GM12878 (cell line): ENCODE results near the gene TTC39B. TPM values are rescaled to one million over a fixed set of nuclear protein-coding genes. Genes with fewer than 3 reads are reported as not detected.

ENCODE experiments used
- ATAC-seq: fragments of 200-7000 bp; cut with Tn5 transposase; 3 replicates; pipeline ENCODE4 v1.9.1; 2020; ENCODE audit warnings: mild to moderate bottlenecking, moderate library complexity
- BruUV-seq: library from RNA; stranded (reverse); fragments of 400-500 nt; replicated peaks from 2 replicates; lab custom pipeline; 2021; lab: Mats Ljungman, UMichigan
- CTCF ChIA-PET: fragments of 300-600 bp; sonication (Branson Sonifier 250); formaldehyde crosslinking; extraction: SDS; loops from one replicate; lab custom pipeline; 2021; ENCODE audit warnings: inconsistent platforms; lab: Yijun Ruan, JAX
- POLR2A ChIA-PET: fragments of 350-600 bp; formaldehyde crosslinking; extraction: SDS; loops from one replicate; lab custom pipeline; 2021; ENCODE audit warnings: inconsistent platforms; lab: Charles Lee
- RAD21 ChIA-PET: fragments of 300-600 bp; sonication (Branson Sonifier 250); formaldehyde crosslinking; loops from one replicate; lab custom pipeline; 2023; ENCODE audit warnings: antibody characterized with exemption; ENCODE audit not compliant: unreplicated experiment; lab: Charles Lee
- SMC1A ChIA-PET: fragments of 300-600 bp; sonication (Branson Sonifier 250); formaldehyde crosslinking; loops from one replicate; lab custom pipeline; 2023; ENCODE audit not compliant: unreplicated experiment, uncharacterized antibody; lab: Charles Lee
- DNase-seq: peaks from one replicate; pipeline ENCODE4 v3.0.0-alpha.2; 2011; ENCODE audit warnings: low read depth, low spot score
- FAIRE-seq: peaks from 3 replicates; lab custom pipeline; 2011; peaks lifted over from hg19 to GRCh38; lab: Jason Lieb, UNC
- H2AFZ ChIP-seq: 2 replicates; pipeline ENCODE4 v1.6.0; 2011; ENCODE audit warnings: low read depth, low read length, control low read depth; ENCODE audit not compliant: control insufficient read depth
- H3K27ac ChIP-seq: 2 replicates; pipeline ENCODE4 v1.5.1; 2011; ENCODE audit warnings: control low read depth; ENCODE audit not compliant: control insufficient read depth, insufficient read depth
- H3K27me3 ChIP-seq, 2 experiments: replicated peaks in 1 of 2; 2 replicates each; pipeline versions ENCODE4 v1.6.0 to v1.6.1; 2011; ENCODE audit warnings: low read length in 1 of 2; ENCODE audit not compliant: control insufficient read depth in 2 of 2, insufficient read depth in 2 of 2
- H3K36me3 ChIP-seq, 2 experiments: 2 replicates each; pipeline ENCODE4 v1.5.1; 2011; ENCODE audit warnings: low read length in 1 of 2; ENCODE audit not compliant: control insufficient read depth in 2 of 2, insufficient read depth in 2 of 2
- H3K4me1 ChIP-seq: 2 replicates; pipeline ENCODE4 v1.6.1; 2011; ENCODE audit warnings: mild to moderate bottlenecking, low read length, moderate library complexity, mixed read lengths; ENCODE audit not compliant: control insufficient read depth, insufficient read depth
- H3K4me2 ChIP-seq: 2 replicates; pipeline ENCODE4 v1.6.0; 2011; ENCODE audit warnings: control low read depth; ENCODE audit not compliant: control insufficient read depth, insufficient read depth
- H3K4me3 ChIP-seq: fragments of 200-600 bp; sonication (generic); 2 replicates; pipeline ENCODE4 v1.5.1; 2016
- H3K79me2 ChIP-seq: 2 replicates; pipeline ENCODE4 v1.6.0; 2011; ENCODE audit warnings: low read length; ENCODE audit not compliant: control insufficient read depth, insufficient read depth
- H3K9ac ChIP-seq: 2 replicates; pipeline ENCODE4 v1.8.0; 2011; ENCODE audit warnings: low read length, control low read depth, mixed read lengths; ENCODE audit not compliant: control insufficient read depth, insufficient read depth
- H3K9me3 ChIP-seq: replicated peaks from 3 replicates; pipeline ENCODE4 v1.5.1; 2011; ENCODE audit warnings: mild to moderate bottlenecking, low read length; ENCODE audit not compliant: control insufficient read depth, insufficient read depth
- H4K20me1 ChIP-seq: 2 replicates; pipeline ENCODE4 v1.6.0; 2011; ENCODE audit not compliant: control insufficient read depth, insufficient read depth
- CHD1 ChIP-seq: IDR thresholded peaks from 2 replicates; pipeline ENCODE4 v1.6.1; 2012; ENCODE audit warnings: low read depth, low read length, improper control_type of control experiment
- KLF5 ChIP-seq: fragments of 450-650 bp; IDR thresholded peaks from 2 replicates; pipeline ENCODE4 v1.6.1; 2014; ENCODE audit warnings: mild to moderate bottlenecking; ENCODE audit not compliant: partially characterized antibody
- MEF2A ChIP-seq: IDR thresholded peaks from 2 replicates; pipeline ENCODE4 v1.6.1; 2011; ENCODE audit warnings: low read depth, mild to moderate bottlenecking, low read length, moderate library complexity; ENCODE audit not compliant: insufficient read depth
- WGBS: methylation state at CpG from one replicate; pipeline ENCODE4 v1.1.6; 2016; ENCODE audit warnings: low lambda C conversion rate; ENCODE audit not compliant: insufficient replicate concordance, insufficient coverage; ENCODE audit errors: missing lambda C conversion rate; 5-methylcytosine and 5-hydroxymethylcytosine counted together
- in situ Hi-C: fragments of 300-500 bp; cut with MboI; formaldehyde crosslinking; loops from 9 replicates; pipeline ENCODE4 v1.14.3; 2018; ENCODE audit warnings: mixed read lengths
- intact Hi-C: fragments of 100-400 bp; cut with micrococcal nuclease; formaldehyde crosslinking; loops from one replicate; pipeline ENCODE4 v1.14.2; 2022; ENCODE audit not compliant: unreplicated experiment
- polyA plus RNA-seq, 11 experiments: library from polyadenylated mRNA; depleted of rRNA in 4 of 11; unstranded in 6 of 11; stranded (reverse) in 5 of 11; fragments of >200 nt; fragmentation: Nextera tagmentation in 4 of 11; fragmentation: Illumina TruSeq in 1 of 11; extraction: Ambion mirVana in 4 of 11; extraction: Trizol in 1 of 11; gene quantifications; 1 replicate in 1 of 11; 2 replicates in 10 of 11; pipeline versions ENCODE4 v1.2.1 to v1.2.3, GENCODE V29; 2011 to 2016; ENCODE audit warnings: inconsistent platforms in 2 of 11, missing spikeins in 2 of 11, low read depth in 1 of 11
- total RNA-seq, 4 experiments: library from RNA; depleted of rRNA in 3 of 4; stranded (reverse); fragments of >200 nt in 3 of 4; fragmentation: Illumina TruSeq in 1 of 4; extraction: Trizol in 1 of 4; gene quantifications; 2 replicates each; pipeline versions ENCODE4 v1.2.1 to v1.2.3, GENCODE V29; 2013 to 2021
- TF ChIP-seq, protein P1 (sequence below): fragments of 450-650 bp; formaldehyde crosslinking; IDR thresholded peaks from 2 replicates; pipeline ENCODE4 v1.4.0; 2020; ENCODE audit warnings: mild to moderate bottlenecking, moderate library complexity
- TF ChIP-seq, protein P2 (sequence below): fragments of 450-650 bp; IDR thresholded peaks from 2 replicates; pipeline ENCODE4 v1.6.1; 2018; ENCODE audit warnings: borderline replicate concordance, mild to moderate bottlenecking; ENCODE audit not compliant: partially characterized antibody
- TF ChIP-seq, protein P3 (sequence below): fragments of 450-650 bp; IDR thresholded peaks from 2 replicates; pipeline ENCODE4 v1.6.1; 2017; ENCODE audit warnings: low read depth, mild to moderate bottlenecking, moderate library complexity
- TF ChIP-seq, protein P4 (sequence below): fragments of 450-650 bp; IDR thresholded peaks from 2 replicates; pipeline ENCODE4 v1.6.1; 2017; ENCODE audit warnings: antibody characterized with exemption, mild to moderate bottlenecking, moderate library complexity

Gene TTC39B
- total and polyA plus RNA-seq, 10 of the 15 experiments (the other 5 are each of a cell fraction or from before 2014, with no cell fraction given), result 0.68 to 2.5 (median 1.5) TPM

DNA sequence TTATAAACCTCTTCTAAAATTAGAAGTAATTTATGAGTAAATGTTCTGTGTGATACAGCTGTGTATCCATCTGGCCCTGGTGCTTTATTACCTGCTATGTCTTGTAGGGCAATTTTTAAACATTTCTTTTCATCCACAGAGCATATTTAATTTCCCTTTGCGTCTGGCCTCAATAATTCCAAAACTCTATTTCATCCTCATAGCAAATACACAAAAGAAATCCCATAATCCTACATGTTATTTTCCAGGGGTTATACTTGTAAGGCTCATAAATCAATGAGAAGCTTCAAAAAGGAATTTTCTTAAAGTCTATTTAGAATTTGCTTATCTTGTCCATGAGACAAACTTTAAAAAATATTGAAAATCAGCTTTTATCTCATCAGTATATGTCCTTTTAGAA, 167.0 kb downstream of the TTC39B start (continued):
- TF ChIP-seq, protein P1, sequence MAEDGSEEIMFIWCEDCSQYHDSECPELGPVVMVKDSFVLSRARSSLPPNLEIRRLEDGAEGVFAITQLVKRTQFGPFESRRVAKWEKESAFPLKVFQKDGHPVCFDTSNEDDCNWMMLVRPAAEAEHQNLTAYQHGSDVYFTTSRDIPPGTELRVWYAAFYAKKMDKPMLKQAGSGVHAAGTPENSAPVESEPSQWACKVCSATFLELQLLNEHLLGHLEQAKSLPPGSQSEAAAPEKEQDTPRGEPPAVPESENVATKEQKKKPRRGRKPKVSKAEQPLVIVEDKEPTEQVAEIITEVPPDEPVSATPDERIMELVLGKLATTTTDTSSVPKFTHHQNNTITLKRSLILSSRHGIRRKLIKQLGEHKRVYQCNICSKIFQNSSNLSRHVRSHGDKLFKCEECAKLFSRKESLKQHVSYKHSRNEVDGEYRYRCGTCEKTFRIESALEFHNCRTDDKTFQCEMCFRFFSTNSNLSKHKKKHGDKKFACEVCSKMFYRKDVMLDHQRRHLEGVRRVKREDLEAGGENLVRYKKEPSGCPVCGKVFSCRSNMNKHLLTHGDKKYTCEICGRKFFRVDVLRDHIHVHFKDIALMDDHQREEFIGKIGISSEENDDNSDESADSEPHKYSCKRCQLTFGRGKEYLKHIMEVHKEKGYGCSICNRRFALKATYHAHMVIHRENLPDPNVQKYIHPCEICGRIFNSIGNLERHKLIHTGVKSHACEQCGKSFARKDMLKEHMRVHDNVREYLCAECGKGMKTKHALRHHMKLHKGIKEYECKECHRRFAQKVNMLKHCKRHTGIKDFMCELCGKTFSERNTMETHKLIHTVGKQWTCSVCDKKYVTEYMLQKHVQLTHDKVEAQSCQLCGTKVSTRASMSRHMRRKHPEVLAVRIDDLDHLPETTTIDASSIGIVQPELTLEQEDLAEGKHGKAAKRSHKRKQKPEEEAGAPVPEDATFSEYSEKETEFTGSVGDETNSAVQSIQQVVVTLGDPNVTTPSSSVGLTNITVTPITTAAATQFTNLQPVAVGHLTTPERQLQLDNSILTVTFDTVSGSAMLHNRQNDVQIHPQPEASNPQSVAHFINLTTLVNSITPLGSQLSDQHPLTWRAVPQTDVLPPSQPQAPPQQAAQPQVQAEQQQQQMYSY (CRISPR knock-in tag), result no peak
- TF ChIP-seq, protein P2, sequence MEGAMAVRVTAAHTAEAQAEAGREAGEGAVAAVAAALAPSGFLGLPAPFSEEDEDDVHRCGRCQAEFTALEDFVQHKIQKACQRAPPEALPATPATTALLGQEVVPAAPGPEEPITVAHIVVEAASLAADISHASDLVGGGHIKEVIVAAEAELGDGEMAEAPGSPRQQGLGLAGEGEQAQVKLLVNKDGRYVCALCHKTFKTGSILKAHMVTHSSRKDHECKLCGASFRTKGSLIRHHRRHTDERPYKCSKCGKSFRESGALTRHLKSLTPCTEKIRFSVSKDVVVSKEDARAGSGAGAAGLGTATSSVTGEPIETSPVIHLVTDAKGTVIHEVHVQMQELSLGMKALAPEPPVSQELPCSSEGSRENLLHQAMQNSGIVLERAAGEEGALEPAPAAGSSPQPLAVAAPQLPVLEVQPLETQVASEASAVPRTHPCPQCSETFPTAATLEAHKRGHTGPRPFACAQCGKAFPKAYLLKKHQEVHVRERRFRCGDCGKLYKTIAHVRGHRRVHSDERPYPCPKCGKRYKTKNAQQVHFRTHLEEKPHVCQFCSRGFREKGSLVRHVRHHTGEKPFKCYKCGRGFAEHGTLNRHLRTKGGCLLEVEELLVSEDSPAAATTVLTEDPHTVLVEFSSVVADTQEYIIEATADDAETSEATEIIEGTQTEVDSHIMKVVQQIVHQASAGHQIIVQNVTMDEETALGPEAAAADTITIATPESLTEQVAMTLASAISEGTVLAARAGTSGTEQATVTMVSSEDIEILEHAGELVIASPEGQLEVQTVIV, result no peak
- no peak for TF ChIP-seq KLF5

DNA sequence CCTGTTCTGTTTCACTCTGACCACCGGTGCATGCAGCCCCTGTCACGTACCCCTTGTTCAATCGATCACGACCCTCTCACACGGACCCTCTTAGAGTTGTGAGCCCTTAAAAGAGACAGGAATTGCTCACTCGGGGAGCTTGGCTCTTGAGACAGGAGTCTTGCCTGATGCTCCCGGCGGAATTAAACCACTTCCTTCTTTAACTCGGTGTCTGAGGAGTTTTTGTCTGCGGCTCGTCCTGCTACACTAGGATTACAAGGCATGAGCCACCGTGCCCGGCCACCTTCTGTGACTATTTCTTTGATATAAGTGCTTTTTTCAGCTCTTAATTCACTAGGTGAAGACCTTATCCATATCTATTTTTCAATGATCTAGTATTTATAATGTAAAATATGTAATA, 167.5 kb downstream of the TTC39B start:
- ChIA-PET SMC1A (no interaction called here), POLR2A (interaction anchor here (0.6 kb wide), 1 partner anchor 14 kb away, joined by 6 read pairs; no protein-coding TSS in a partner anchor), RAD21 (no interaction called here), CTCF (no interaction called here)
- 56% methylated on average over 13 of the region's 13 CpGs for WGBS
- no peaks in the 10 kb centered on the region for H3K4me1 ChIP-seq
- no peak overlapping the region for H2AFZ ChIP-seq
- H3K9me3 ChIP-seq, result no peaks in the 10 kb centered on the region
- ATAC-seq (no peak), DNase-seq (no peak), FAIRE-seq (no peak)
- in situ Hi-C loops (loop anchor here (25.0 kb wide), 1 partner anchor 677 kb away; no protein-coding TSS in a partner anchor), intact Hi-C loops (loop anchor here (10.0 kb wide), 2 partner anchors 295 to 675 kb away; no protein-coding TSS in a partner anchor)
- H3K4me2 ChIP-seq, result no peak overlapping the region
- H3K79me2 ChIP-seq, result no peaks in the 10 kb centered on the region
- no peak overlapping the region for H3K27ac ChIP-seq
- H3K4me3 ChIP-seq, result no peak overlapping the region
- H4K20me1 ChIP-seq, result no peaks in the 10 kb centered on the region
- no peaks in the 10 kb centered on the region for H3K36me3 ChIP-seq
- no TSS peak for BruUV-seq
- H3K9ac ChIP-seq, result no peak overlapping the region
- no peaks in the 10 kb centered on the region for H3K27me3 ChIP-seq
- no peak for TF ChIP-seq MEF2A
- TF ChIP-seq, protein P3, sequence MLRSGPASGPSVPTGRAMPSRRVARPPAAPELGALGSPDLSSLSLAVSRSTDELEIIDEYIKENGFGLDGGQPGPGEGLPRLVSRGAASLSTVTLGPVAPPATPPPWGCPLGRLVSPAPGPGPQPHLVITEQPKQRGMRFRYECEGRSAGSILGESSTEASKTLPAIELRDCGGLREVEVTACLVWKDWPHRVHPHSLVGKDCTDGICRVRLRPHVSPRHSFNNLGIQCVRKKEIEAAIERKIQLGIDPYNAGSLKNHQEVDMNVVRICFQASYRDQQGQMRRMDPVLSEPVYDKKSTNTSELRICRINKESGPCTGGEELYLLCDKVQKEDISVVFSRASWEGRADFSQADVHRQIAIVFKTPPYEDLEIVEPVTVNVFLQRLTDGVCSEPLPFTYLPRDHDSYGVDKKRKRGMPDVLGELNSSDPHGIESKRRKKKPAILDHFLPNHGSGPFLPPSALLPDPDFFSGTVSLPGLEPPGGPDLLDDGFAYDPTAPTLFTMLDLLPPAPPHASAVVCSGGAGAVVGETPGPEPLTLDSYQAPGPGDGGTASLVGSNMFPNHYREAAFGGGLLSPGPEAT, result no peak
- no peak for TF ChIP-seq CHD1
- TF ChIP-seq, protein P4, sequence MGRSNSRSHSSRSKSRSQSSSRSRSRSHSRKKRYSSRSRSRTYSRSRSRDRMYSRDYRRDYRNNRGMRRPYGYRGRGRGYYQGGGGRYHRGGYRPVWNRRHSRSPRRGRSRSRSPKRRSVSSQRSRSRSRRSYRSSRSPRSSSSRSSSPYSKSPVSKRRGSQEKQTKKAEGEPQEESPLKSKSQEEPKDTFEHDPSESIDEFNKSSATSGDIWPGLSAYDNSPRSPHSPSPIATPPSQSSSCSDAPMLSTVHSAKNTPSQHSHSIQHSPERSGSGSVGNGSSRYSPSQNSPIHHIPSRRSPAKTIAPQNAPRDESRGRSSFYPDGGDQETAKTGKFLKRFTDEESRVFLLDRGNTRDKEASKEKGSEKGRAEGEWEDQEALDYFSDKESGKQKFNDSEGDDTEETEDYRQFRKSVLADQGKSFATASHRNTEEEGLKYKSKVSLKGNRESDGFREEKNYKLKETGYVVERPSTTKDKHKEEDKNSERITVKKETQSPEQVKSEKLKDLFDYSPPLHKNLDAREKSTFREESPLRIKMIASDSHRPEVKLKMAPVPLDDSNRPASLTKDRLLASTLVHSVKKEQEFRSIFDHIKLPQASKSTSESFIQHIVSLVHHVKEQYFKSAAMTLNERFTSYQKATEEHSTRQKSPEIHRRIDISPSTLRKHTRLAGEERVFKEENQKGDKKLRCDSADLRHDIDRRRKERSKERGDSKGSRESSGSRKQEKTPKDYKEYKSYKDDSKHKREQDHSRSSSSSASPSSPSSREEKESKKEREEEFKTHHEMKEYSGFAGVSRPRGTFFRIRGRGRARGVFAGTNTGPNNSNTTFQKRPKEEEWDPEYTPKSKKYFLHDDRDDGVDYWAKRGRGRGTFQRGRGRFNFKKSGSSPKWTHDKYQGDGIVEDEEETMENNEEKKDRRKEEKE, result no peak
